Esophagus squamous epithelium (tissue), 4 donors: ENCODE results near the gene ZDHHC14.

Experiments used
- CTCF ChIP-seq, 6 experiments: fragments of 450-650 bp in 4 of 6; fragments of 200-600 bp in 2 of 6; sonication (generic) in 2 of 6; IDR thresholded peaks; one replicate each; pipeline ENCODE4 v1.5.1; 2016 to 2019; ENCODE audit warnings: antibody characterized with exemption in 6 of 6, mild to moderate bottlenecking in 4 of 6, moderate library complexity in 4 of 6
- POLR2A ChIP-seq, 4 donors: fragments of 450-650 bp; IDR thresholded peaks; one replicate each; pipeline ENCODE4 v1.6.1; 2017; ENCODE audit warnings: antibody characterized with exemption in 4 of 4, mild to moderate bottlenecking in 4 of 4, moderate library complexity in 3 of 4

- TF ChIP-seq POLR2A (IDR thresholded peaks at IDR 0.05): no peak
- TF ChIP-seq CTCF (IDR thresholded peaks at IDR 0.05): no peak
Measured at GRCh38 chr6:157660414-157660813, 279.4 kb downstream of the ZDHHC14 start.
